ENCODE data around the gene PRPS1L1. TPM values are rescaled to one million over a fixed set of nuclear protein-coding genes. Genes with fewer than 3 reads are reported as not detected.

PRPS1L1 gene
- total and polyA plus RNA-seq, 12 donors, result not detected

DNA sequence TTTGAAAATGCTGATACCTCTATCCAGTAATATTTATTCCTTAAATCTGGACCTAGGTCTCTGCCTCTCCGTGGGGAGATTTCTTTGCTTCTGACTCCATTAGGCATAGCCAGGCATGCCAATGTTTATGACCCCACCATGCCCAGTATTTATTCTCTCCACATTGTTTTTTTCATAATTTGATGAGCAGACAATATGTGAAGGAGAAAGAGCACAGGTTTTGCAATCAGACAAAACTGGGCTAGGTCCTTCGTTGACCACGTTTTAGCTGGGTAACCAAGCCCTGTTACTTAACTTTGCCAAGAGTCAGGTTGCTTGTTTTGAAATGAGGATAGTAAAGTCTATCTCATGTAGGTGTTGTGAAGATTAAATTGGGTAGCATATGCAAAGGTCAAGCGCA lies 21.6 kb upstream of the PRPS1L1 start:
- TF ChIP-seq, protein P1, sequence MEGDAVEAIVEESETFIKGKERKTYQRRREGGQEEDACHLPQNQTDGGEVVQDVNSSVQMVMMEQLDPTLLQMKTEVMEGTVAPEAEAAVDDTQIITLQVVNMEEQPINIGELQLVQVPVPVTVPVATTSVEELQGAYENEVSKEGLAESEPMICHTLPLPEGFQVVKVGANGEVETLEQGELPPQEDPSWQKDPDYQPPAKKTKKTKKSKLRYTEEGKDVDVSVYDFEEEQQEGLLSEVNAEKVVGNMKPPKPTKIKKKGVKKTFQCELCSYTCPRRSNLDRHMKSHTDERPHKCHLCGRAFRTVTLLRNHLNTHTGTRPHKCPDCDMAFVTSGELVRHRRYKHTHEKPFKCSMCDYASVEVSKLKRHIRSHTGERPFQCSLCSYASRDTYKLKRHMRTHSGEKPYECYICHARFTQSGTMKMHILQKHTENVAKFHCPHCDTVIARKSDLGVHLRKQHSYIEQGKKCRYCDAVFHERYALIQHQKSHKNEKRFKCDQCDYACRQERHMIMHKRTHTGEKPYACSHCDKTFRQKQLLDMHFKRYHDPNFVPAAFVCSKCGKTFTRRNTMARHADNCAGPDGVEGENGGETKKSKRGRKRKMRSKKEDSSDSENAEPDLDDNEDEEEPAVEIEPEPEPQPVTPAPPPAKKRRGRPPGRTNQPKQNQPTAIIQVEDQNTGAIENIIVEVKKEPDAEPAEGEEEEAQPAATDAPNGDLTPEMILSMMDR (IDR thresholded peaks at IDR 0.05), result no peak
- Histone ChIP-seq H3K9me3 (no peaks in the 10 kb centered on the region), H3K27ac (no peak overlapping the region), H3K27me3 (no peaks in the 10 kb centered on the region), H3K4me1 (no peaks in the 10 kb centered on the region), H3K36me3 (no peaks in the 10 kb centered on the region), H3K4me3 (no peak overlapping the region)
- no peak for ATAC-seq
- intact Hi-C loops (cut with DNase I), result no loop called here
- WGBS, 2 donors, result 91 to 93% methylated on average over 4 of the region's 4 CpGs
- DNase-seq, result no peak

DNA sequence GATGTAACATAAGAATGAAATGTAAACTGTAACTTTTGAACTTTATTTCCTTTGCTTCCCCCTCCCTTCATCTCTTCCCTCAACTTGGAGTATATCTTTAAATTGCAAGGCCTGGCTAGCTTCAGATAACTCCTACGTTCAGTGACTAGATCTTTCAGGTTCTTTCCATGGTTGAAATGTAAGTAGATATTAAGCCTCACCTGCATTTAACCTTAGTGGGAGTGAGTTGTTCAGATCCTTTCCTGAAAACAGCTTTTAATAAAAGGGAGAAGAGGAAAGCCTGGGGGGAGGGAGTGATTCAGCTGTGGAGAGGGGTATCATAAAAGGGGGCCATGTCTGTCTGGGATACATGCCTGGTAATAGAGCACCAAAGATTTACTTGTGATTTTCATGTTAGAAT lies 19.0 kb upstream of the PRPS1L1 start:
- Histone ChIP-seq H3K36me3 (no peaks in the 10 kb centered on the region), H3K27ac (no peak overlapping the region), H3K4me1 (no peaks in the 10 kb centered on the region), H3K4me3 (no peak overlapping the region), H3K27me3 (no peaks in the 10 kb centered on the region), H3K9me3 (peaks cover 0 to 5% (median 0%) of the 10 kb centered on the region in 11 donors)
- WGBS, 2 donors, result 26 to 42% methylated on average over 1 of the region's 1 CpG
- ATAC-seq (no peak), DNase-seq (no peak)
- intact Hi-C loops (cut with DNase I), result no loop called here
- TF ChIP-seq, protein P1 (IDR thresholded peaks at IDR 0.05), result no peak

DNA sequence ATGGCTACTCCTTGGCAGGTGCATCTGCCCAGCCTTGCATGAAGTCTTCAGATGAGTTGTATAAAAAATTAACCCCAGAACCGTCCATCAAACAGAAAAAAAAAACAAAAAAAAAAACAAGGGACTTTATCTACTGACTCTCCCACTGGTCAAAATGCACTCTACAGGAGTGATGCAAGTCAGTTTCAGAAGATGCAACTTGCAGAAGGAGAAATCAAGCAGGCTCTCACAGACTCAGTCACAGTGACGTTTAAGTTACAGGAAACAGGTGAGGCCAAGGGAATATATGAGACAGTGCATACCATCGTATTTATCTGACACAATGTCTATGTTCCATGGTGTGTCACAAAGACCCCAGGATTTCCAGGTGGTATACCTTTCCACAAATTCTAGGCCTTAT lies 17.5 kb upstream of the PRPS1L1 start:
- peaks cover 0 to 5% (median 0%) of the 10 kb centered on the region in 9 donors for H3K4me1 ChIP-seq
- intact Hi-C loops (cut with DNase I), result no loop called here
- H3K27me3 ChIP-seq, result no peaks in the 10 kb centered on the region
- no peak for ATAC-seq
- H3K9me3 ChIP-seq, result peaks cover 0 to 5% (median 0%) of the 10 kb centered on the region in 11 donors
- no peaks in the 10 kb centered on the region for H3K36me3 ChIP-seq
- 68 to 75% methylated on average over 3 of the region's 3 CpGs for WGBS, 2 donors
- no peak overlapping the region for H3K4me3 ChIP-seq
- no peak for DNase-seq
- TF ChIP-seq, protein P1 (IDR thresholded peaks at IDR 0.05), result no peak
- no peak overlapping the region for H3K27ac ChIP-seq

DNA sequence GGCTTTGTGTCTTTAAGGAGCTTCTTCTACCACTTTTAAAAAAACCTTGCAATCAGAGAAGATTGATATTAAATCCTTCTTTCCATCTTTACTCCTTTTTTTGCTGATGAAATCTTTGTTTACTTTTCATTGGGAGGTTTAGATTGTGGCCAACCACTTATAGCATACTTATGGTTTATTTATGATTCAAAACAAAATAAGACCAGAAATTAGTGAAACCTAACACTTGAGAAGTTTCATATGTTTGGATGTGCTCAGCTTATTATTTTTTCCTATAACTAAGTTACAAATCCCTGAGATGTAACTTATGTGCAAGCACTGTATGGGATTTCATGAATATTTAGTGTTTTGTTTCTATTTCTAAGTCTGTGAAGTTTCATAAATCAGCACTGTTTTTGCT lies 13.5 kb upstream of the PRPS1L1 start:
- Histone ChIP-seq H3K27me3 (no peaks in the 10 kb centered on the region), H3K27ac (no peak overlapping the region), H3K36me3 (no peaks in the 10 kb centered on the region), H3K4me1 (peaks cover 0 to 10% (median 0%) of the 10 kb centered on the region in 9 donors), H3K9me3 (peaks cover 0 to 5% (median 0%) of the 10 kb centered on the region in 11 donors), H3K4me3 (no peak overlapping the region)
- no peak for ATAC-seq
- TF ChIP-seq, protein P1 (IDR thresholded peaks at IDR 0.05), result no peak
- DNase-seq, result no peak
- intact Hi-C loops (cut with DNase I), result no loop called here
